ENCODE results near the gene GALNT10. TPM values are rescaled to one million over a fixed set of nuclear protein-coding genes. Genes with fewer than 3 reads are reported as not detected.

Gene GALNT10
- total and polyA plus RNA-seq, 2 of the 4 experiments (the other 2 are of a cell fraction), result 46.2 to 67.0 TPM

DNA sequence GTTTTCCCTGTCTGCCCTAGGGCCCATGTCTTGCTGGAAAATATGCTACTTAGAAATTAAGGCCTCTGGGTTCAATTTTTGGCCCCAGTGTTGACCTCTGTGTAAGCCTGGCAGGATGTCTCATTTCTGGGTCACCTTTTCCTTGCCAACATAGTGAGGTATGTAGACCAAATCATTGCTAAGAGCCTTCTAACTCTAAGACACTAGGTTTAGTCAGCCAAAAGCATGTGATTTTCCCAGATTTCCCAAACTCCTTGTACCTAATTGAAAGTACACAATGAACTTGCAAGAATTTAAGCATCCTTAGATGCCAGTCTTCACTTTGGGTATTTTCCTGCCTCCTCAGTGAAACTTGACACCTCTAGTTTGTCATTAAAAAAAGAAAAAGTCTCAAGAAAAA lies 77.0 kb downstream of the GALNT10 start:
- dilution Hi-C loops (cut with HindIII; ENCODE audit: low sequenced_read_pairs, unreplicated experiment), result no loop called here
- CTCF ChIA-PET, result no interaction called here

More for the DNA sequence above, 77.0 kb downstream of the GALNT10 start:
- Histone ChIP-seq H3K14ac (replicated peaks; ENCODE audit: low read depth, low read length) (no peak overlapping the region), H3K4me3 (ENCODE audit: insufficient read depth, low read depth, low read length) (no peak overlapping the region), H2AK5ac (ENCODE audit: low read depth, low read length) (no peak overlapping the region), H3K9me3 (ENCODE audit: control insufficient read depth, insufficient read depth, low read length) (no peaks in the 10 kb centered on the region), H2BK120ac (ENCODE audit: low read depth, low read length) (no peak overlapping the region), H3K9ac (ENCODE audit: low read depth, low read length) (no peak overlapping the region), H3K4ac (ENCODE audit: low read depth, low read length) (no peak overlapping the region), H2AFZ (replicated peaks; ENCODE audit: low read length, poor library complexity) (no peak overlapping the region), H4K8ac (ENCODE audit: low read depth in 2 of 2, low read length in 2 of 2) (no peak overlapping the region), H3K79me1 (ENCODE audit: low read depth in 1 of 2, low read length in 2 of 2) (peaks cover 4 to 49% of the 10 kb centered on the region in 2 experiments; a peak in 3 of 4 replicates), H3K18ac (ENCODE audit: low read depth, low read length) (no peak overlapping the region), H4K91ac (ENCODE audit: insufficient read depth, low read depth, low read length) (no peak overlapping the region), H2AK9ac (replicated peaks; ENCODE audit: low read depth, low read length, poor library complexity) (no peak overlapping the region), H3K27me3 (ENCODE audit: control insufficient read depth, insufficient read depth, low read length) (no peaks in the 10 kb centered on the region), H3K4me1 (ENCODE audit: control insufficient read depth, insufficient read depth, low read length) (peaks cover 4% of the 10 kb centered on the region), H2BK15ac (ENCODE audit: low read depth, low read length) (no peak overlapping the region), H4K20me1 (ENCODE audit: insufficient read depth, low read length) (0 out of 2 replicates have a peak, but pooled peaks cover 6% of the 10 kb centered on the region), H2BK20ac (ENCODE audit: low read depth, low read length) (no peak overlapping the region), H3K23ac (ENCODE audit: low read depth, low read length) (no peak overlapping the region), H2BK5ac (ENCODE audit: low read depth, low read length, poor library complexity, severe bottlenecking) (no peak overlapping the region), H3K27ac (ENCODE audit: insufficient read depth, low read length) (no peak overlapping the region), H3K4me2 (ENCODE audit: low read depth, low read length) (no peak overlapping the region), H3K9me1 (ENCODE audit: insufficient read depth, low read length) (peaks cover 7% of the 10 kb centered on the region), H3K56ac (ENCODE audit: extremely low read depth, insufficient read depth, low read length) (no peak overlapping the region), H4K5ac (ENCODE audit: low read depth, low read length) (no peak overlapping the region), H3K36me3 (ENCODE audit: control insufficient read depth, insufficient read depth, low read length) (no peaks in the 10 kb centered on the region; the same call in 1 of the 2 replicates)
- no peak for TF ChIP-seq BHLHE40 (IDR thresholded peaks at IDR 0.05; ENCODE audit: low read depth, low read length)
- TF ChIP-seq CEBPB (IDR thresholded peaks at IDR 0.05; ENCODE audit: low read depth, low read length), result no peak
- no peak for TF ChIP-seq MAZ (IDR thresholded peaks at IDR 0.05; ENCODE audit: borderline replicate concordance, low read depth, low read length)
- no peak for TF ChIP-seq RCOR1 (IDR thresholded peaks at IDR 0.05; ENCODE audit: insufficient replicate concordance, low read length)
- no peak for TF ChIP-seq FOS (IDR thresholded peaks at IDR 0.05; ENCODE audit: low read depth, low read length)
- no peak for TF ChIP-seq RFX5 (IDR thresholded peaks at IDR 0.05; ENCODE audit: low read depth, low read length)
- TF ChIP-seq, protein P1, sequence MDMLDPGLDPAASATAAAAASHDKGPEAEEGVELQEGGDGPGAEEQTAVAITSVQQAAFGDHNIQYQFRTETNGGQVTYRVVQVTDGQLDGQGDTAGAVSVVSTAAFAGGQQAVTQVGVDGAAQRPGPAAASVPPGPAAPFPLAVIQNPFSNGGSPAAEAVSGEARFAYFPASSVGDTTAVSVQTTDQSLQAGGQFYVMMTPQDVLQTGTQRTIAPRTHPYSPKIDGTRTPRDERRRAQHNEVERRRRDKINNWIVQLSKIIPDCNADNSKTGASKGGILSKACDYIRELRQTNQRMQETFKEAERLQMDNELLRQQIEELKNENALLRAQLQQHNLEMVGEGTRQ (IDR thresholded peaks at IDR 0.05; ENCODE audit: low read depth, low read length), result no peak
- no peak for TF ChIP-seq RAD21 (IDR thresholded peaks at IDR 0.05; ENCODE audit: low read length)
- TF ChIP-seq, protein P2, sequence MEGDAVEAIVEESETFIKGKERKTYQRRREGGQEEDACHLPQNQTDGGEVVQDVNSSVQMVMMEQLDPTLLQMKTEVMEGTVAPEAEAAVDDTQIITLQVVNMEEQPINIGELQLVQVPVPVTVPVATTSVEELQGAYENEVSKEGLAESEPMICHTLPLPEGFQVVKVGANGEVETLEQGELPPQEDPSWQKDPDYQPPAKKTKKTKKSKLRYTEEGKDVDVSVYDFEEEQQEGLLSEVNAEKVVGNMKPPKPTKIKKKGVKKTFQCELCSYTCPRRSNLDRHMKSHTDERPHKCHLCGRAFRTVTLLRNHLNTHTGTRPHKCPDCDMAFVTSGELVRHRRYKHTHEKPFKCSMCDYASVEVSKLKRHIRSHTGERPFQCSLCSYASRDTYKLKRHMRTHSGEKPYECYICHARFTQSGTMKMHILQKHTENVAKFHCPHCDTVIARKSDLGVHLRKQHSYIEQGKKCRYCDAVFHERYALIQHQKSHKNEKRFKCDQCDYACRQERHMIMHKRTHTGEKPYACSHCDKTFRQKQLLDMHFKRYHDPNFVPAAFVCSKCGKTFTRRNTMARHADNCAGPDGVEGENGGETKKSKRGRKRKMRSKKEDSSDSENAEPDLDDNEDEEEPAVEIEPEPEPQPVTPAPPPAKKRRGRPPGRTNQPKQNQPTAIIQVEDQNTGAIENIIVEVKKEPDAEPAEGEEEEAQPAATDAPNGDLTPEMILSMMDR (conservative IDR thresholded peaks at IDR 0.05; ENCODE audit: low read depth, low read length), result no peak
- TF ChIP-seq MXI1 (IDR thresholded peaks at IDR 0.05; ENCODE audit: borderline replicate concordance, low read depth, low read length), result no peak
- intact Hi-C loops (cut with micrococcal nuclease), result no loop called here
- no TSS peak for BruUV-seq (replicated peaks)
- ATAC-seq (ENCODE audit: low read depth), result no peak
- no peak for DNase-seq
- in situ Hi-C loops (cut with MboI; ENCODE audit: low sequenced_read_pairs), result no loop called here
- POLR2A ChIA-PET (ENCODE audit: unreplicated experiment), result no interaction called here

Measured in IMR-90 (cell line).